Measurements from ENCODE around the gene TYMS.
A peak's percentile ranks its signal among the peaks of the same experiment; 100 is the strongest.
"Not testable (repeated sequence)": the region's sequence is repeated elsewhere in the genome, so short reads cannot be mapped to it uniquely, and the experiment has no call there.

TYMS gene

DNA sequence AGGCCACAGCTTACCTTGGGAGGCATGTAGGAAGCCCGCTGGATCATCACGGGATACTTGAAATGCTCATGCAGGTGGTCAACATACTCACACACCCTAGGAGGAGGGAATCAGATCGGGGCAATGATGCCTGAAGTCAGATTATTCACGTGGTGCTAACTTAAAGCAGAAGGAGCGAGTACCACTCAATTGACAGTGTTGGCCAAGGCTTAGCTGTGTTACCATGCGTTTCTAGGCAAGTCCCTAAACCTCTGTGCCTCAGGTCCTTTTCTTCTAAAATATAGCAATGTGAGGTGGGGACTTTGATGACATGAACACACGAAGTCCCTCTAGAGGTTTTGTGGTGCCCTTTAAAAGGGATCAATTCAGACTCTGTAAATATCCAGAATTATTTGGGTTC is 17.9 kb downstream of the TYMS start:
- Mint-ChIP-seq H3K4me1 (peaks cover 3% of the 10 kb centered on the region), H3K27ac (no peak overlapping the region), H3K9me3 (no peaks in the 10 kb centered on the region), H3K4me3 (no peak overlapping the region), H3K27me3 (no peaks in the 10 kb centered on the region), H3K36me3 (peaks cover 60% of the 10 kb centered on the region)
- no peak for DNase-seq
- CTCF ChIA-PET = interaction anchor here (1.3 kb wide), 1 partner anchor 51 kb away, joined by 4 read pairs; no protein-coding TSS in a partner anchor

DNA sequence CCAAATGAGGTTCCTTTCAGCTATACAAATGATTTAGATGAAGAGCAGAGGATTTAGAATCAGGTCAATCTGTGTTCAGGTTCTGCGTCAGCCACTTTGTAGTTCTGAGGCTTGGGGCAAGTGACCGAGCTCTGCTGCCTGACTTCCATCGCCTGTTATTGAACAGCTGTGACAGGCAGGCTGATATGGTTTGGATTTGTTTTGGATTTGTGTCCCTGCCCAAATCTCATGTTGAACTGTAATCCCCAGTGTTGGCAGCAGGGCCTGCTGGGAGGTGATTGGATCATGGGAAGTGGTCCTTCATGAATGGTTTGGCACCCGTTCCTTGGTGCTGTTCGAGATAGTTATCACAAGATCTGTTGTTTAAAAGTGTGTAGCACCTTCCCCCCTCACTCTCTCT is 18.6 kb downstream of the TYMS start:
- CTCF ChIA-PET = interaction anchor here (1.3 kb wide), 1 partner anchor 51 kb away, joined by 4 read pairs; no protein-coding TSS in a partner anchor
- Mint-ChIP-seq H3K4me1 (peaks cover 5% of the 10 kb centered on the region), H3K27ac (peak overlapping the region; percentile 71), H3K9me3 (no peaks in the 10 kb centered on the region), H3K36me3 (peaks cover 55% of the 10 kb centered on the region), H3K27me3 (no peaks in the 10 kb centered on the region), H3K4me3 (no peak overlapping the region)
- no peak for DNase-seq

DNA sequence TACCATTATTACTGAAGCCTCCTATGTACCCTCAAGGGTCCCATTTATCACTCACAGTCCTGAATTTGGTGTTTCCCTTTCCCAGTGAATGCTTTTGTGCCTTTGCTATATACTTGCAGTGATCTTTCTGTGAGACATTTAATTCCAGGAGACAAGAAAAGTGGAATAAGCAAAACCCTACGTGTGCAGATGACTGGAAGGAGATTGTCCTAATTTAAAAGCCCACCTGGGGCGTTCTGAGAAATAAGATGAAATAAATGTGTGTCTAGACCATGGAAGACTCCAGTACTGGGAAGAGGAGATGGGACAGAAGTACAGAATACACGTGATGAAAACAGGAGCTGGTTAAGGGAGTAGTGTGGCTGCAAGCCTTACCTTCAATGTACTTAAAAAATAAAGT is 19.3 kb downstream of the TYMS start:
- peaks cover 56% of the 10 kb centered on the region for H3K36me3 Mint-ChIP-seq
- H3K4me3 Mint-ChIP-seq = no peak overlapping the region
- peaks cover 12% of the 10 kb centered on the region for H3K4me1 Mint-ChIP-seq
- H3K9me3 Mint-ChIP-seq = no peaks in the 10 kb centered on the region
- H3K27ac Mint-ChIP-seq = no peak overlapping the region
- CTCF ChIA-PET = no interaction called here
- DNase-seq = no peak
- no peaks in the 10 kb centered on the region for H3K27me3 Mint-ChIP-seq

DNA sequence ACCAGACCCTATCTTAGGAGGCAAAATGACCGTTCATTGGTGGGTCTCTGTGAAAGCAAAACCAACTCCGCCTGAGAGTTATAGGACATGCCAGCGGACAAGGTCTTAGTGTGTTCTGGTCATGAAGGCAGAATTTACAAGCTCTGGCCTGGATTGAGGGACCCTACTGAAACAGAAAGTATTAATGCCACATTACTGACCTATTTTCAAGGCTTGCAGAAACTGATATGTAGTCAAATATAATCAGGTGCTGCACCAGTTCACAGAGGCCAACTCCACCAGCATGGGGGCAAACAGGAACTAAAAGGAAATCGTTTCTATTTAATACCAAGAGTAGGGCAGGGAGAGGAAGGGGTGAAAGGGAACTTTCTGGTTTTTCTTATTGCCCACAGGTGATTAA is 19.7 kb downstream of the TYMS start:
- no peaks in the 10 kb centered on the region for H3K27me3 Mint-ChIP-seq
- DNase-seq = no peak
- H3K36me3 Mint-ChIP-seq = peaks cover 59% of the 10 kb centered on the region
- no peak overlapping the region for H3K4me3 Mint-ChIP-seq
- CTCF ChIA-PET = no interaction called here
- H3K27ac Mint-ChIP-seq = peak overlapping the region; percentile 69
- peaks cover 16% of the 10 kb centered on the region for H3K4me1 Mint-ChIP-seq
- no peaks in the 10 kb centered on the region for H3K9me3 Mint-ChIP-seq

DNA sequence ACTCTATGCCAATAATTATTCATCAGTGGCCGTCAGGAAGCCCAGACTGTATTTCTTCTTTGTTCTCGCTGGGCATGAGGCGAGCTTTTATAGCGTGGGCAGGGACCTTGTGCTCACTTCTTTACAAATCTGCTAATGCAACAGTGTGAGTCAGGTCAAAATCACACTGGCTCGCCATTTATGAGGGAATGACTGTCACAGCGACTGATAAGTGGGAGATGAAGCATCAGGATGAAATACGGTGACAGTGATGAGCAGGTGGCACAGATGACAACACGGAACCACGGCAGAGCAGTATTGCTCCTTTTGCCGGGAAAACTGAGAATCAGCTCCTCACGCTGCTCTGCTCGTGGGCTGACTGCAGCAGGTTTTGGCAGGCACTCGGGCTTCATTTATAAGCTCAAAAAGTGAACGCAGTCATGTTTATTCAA is 20.5 kb downstream of the TYMS start:
- Mint-ChIP-seq H3K9me3 (no peaks in the 10 kb centered on the region), H3K36me3 (peaks cover 56% of the 10 kb centered on the region), H3K4me3 (no peak overlapping the region), H3K27ac (no peak overlapping the region), H3K27me3 (no peaks in the 10 kb centered on the region), H3K4me1 (peaks cover 23% of the 10 kb centered on the region)
- CTCF ChIA-PET = no interaction called here
- no peak for DNase-seq

DNA sequence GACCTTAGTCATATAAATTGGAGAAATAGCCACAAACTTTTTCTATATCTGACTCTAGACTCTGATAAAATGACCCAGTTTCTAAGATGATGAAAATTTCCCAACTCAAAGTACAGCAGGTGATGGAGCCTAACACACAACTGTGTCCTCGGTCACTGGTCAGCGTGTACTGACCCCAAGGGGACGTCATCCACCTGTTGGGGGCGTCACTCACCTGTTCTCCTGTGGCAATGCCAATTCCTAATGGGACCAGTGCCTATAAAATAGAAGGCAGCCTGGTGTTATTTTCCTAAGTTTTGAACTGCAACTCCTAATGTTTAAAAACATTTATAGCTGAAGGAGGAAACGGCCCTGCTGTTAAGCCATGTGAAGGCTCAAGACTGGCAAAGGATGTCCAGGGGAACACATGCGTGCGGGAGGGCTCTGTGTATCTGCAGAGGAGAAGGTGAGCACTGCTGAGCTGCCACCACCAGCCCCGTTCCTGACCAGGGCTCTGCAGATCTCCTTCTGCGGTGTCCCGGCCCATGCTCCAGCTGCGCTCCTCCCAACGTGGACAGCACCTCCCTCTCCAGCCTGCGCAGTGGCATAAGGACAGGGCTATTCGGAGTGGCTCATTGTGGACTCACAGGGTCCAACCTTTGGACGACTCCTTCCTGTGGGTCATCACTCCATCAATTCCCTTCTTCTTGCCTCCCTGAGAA is 21.2 kb downstream of the TYMS start:
- H3K4me3 Mint-ChIP-seq = no peak overlapping the region
- no peaks in the 10 kb centered on the region for H3K27me3 Mint-ChIP-seq
- H3K27ac Mint-ChIP-seq = no peak overlapping the region
- DNase-seq = no peak
- H3K4me1 Mint-ChIP-seq = peaks cover 28% of the 10 kb centered on the region
- peaks cover 59% of the 10 kb centered on the region for H3K36me3 Mint-ChIP-seq
- H3K9me3 Mint-ChIP-seq = no peaks in the 10 kb centered on the region
- CTCF ChIA-PET = no interaction called here

DNA sequence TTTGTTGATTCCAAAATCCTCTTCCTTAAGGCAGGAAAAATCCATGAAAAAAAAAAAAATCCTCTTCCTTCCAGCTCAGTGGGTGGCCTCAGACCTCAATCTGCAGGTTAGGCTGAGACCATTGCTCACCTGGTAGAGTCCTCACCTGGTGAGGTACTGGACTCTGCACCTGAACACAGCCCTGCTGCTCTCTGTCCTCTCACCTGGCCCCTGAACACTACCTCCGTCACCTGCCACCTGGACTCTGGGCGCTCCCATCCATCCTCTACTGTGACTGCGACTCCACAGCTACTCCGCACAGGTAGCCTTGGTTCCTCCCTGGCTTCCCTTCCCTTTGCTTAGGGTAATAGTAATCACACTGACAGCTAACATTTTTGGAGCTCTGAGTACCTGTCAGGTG is 22.1 kb downstream of the TYMS start:
- Mint-ChIP-seq H3K4me1 (peaks cover 30% of the 10 kb centered on the region), H3K27ac (no peak overlapping the region), H3K4me3 (no peak overlapping the region), H3K27me3 (no peaks in the 10 kb centered on the region), H3K9me3 (no peaks in the 10 kb centered on the region), H3K36me3 (peaks cover 58% of the 10 kb centered on the region)
- CTCF ChIA-PET = no interaction called here
- no peak for DNase-seq

DNA sequence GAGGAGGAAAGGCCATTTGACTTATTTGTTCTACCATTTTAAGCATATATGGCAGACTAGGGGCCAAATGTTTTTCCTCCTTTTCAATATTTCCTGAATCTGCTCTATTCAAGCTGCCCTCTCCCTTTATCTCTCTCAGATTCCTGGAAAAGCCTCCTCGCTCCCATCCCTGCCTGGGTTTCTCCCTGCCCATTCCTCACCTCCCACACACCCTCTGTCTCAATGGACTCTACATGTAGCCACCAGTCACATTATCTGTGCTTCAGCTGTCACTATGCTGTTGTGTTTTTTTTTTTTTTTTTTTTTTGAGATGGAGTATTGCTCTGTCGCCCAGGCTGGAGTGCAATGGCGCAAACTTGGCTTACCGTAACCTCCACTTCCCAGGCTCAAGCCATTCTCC is 22.9 kb downstream of the TYMS start:
- CTCF ChIA-PET = no interaction called here
- Mint-ChIP-seq H3K27me3 (no peaks in the 10 kb centered on the region), H3K4me1 (peaks cover 30% of the 10 kb centered on the region), H3K27ac (peak overlapping the region; percentile 70), H3K9me3 (no peaks in the 10 kb centered on the region), H3K36me3 (peaks cover 59% of the 10 kb centered on the region), H3K4me3 (no peak overlapping the region)
- DNase-seq = no peak

DNA sequence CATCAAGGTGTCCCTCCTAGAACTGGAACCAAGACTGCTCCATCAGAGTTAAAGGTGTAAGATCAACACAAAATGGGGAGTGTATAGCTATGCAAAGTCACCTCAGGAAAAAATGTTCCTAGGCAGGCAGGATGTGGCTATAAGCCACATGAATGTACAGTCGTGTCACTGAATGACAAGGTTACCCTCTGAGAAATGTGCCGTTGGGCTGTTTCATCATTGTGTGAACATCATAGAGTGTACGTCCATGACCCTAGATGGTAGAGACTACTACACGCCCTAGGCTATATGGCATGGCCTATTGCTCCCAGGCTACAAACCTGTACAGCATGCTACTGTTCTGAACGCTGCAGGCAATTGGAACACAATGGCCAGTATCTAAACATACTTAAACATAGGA is 24.5 kb downstream of the TYMS start:
- Mint-ChIP-seq H3K27me3 (no peaks in the 10 kb centered on the region), H3K27ac (peak overlapping the region; percentile 90), H3K36me3 (peaks cover 53% of the 10 kb centered on the region), H3K9me3 (no peaks in the 10 kb centered on the region), H3K4me1 (peaks cover 30% of the 10 kb centered on the region), H3K4me3 (no peak overlapping the region)
- peak; percentile 81 for DNase-seq
- CTCF ChIA-PET = interaction anchor here (2.2 kb wide), 1 partner anchor 28 kb away, joined by 11 read pairs; no protein-coding TSS in a partner anchor

DNA sequence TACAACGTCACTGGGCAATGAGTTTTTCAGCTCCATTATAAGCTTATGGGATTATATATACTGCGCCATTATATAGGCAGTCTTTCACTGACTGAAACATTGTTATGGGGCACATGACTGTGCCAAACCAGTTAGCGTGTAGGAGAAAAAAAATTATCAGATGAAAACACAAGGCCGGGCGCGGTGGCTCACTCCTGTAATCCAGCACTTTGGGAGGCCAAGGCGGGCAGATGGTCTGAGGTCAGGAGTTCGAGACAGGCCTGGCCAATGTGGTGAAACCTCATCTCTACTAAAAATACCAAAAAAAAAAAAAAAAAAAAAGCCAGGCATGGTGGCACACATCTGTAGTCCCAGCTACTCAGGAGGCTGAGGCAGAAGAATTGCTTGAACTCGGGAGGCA is 25.0 kb downstream of the TYMS start:
- not testable (repeated sequence) for H3K4me3 Mint-ChIP-seq, DNase-seq, H3K27me3 Mint-ChIP-seq, H3K9me3 Mint-ChIP-seq
- peaks cover 55% of the 10 kb centered on the region for H3K36me3 Mint-ChIP-seq
- H3K4me1 Mint-ChIP-seq = peaks cover 30% of the 10 kb centered on the region
- H3K27ac Mint-ChIP-seq = peak overlapping the region; percentile 90
- CTCF ChIA-PET = interaction anchor here (0.7 to 2.2 kb wide), 3 partner anchors 25 to 28 kb away, joined by 3 to 11 read pairs (median 3); partner anchors contain the start of gene TYMS

DNA sequence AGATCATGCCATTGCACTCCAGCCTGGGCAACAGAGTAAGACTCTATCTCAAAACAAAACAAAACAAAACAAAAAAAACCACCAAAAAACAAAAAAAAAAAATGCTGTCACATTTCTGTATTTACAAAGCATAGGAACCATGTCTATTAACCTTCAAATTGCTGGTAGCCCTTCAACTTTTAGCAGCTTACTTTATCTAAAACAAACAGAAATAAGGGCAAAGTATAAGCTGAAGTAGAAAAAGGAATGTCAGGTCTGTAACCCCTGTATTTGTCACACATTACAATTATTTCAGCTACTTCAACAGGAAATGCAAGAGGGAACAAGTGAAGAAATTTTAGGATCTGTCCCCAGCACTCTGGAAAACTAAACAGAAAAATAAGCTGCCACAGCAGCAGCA is 25.4 kb downstream of the TYMS start:
- no peaks in the 10 kb centered on the region for H3K27me3 Mint-ChIP-seq

DNA sequence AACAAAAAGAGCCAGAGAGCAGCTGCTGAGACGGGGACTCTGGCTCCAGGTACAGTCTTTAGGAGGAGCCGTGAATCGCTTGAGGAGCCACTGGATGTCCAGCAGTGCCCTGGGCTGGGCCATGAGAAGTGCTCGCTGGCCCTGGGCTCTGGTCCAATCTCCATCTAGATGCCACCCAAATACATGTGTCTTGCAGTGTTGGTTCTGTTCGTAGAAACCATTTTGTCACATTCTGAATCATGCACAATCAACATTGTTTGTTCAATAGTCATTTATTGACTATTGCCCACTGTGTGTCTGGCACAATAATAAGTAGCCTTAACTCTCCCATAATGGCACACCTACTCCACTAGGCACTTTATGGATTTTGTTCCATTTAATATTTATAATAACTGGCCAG is 26.1 kb downstream of the TYMS start:
- no peak for DNase-seq
- Mint-ChIP-seq H3K36me3 (peaks cover 53% of the 10 kb centered on the region), H3K4me3 (no peak overlapping the region), H3K27me3 (no peaks in the 10 kb centered on the region), H3K9me3 (no peaks in the 10 kb centered on the region), H3K4me1 (peaks cover 30% of the 10 kb centered on the region), H3K27ac (peak overlapping the region; percentile 90)
- CTCF ChIA-PET = interaction anchor here (0.7 to 1.1 kb wide), 2 partner anchors 26 to 131 kb away, joined by 3 read pairs; partner anchors contain the start of gene TYMS

More for the DNA sequence above, 25.4 kb downstream of the TYMS start:
- DNase-seq = no peak
- Mint-ChIP-seq H3K4me3 (no peak overlapping the region), H3K27ac (peak overlapping the region; percentile 90), H3K36me3 (peaks cover 54% of the 10 kb centered on the region), H3K9me3 (no peaks in the 10 kb centered on the region), H3K4me1 (peaks cover 30% of the 10 kb centered on the region)
- CTCF ChIA-PET = interaction anchor here (0.7 to 2.2 kb wide), 4 partner anchors 24 to 132 kb away, joined by 3 to 11 read pairs (median 3); partner anchors contain the start of gene TYMS

DNA sequence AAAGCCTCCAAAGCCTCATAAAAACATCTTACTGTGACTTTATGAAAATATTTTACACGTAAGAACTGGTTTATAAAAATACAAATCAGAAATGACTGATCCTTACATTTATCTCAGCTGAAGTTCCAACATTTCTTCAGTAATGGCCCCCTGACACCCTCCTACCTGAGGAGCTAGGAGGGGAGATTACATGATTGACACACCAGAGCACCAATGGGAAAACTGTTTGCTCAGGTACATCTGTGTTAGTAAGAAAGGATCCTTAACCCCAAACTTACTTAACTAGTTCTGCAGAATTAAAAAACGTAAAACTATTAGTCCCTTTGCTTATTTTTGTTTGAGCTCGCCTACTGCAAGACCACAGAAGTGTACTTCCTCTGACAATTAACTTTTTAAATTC is 28.0 kb downstream of the TYMS start:
- Mint-ChIP-seq H3K27me3 (no peaks in the 10 kb centered on the region), H3K4me1 (peaks cover 27% of the 10 kb centered on the region), H3K4me3 (no peak overlapping the region), H3K9me3 (no peaks in the 10 kb centered on the region), H3K27ac (no peak overlapping the region), H3K36me3 (peaks cover 42% of the 10 kb centered on the region)
- CTCF ChIA-PET = interaction anchor here (0.9 to 2.2 kb wide), 2 partner anchors 27 to 145 kb away, joined by 3 to 5 read pairs; no protein-coding TSS in a partner anchor
- no peak for DNase-seq

DNA sequence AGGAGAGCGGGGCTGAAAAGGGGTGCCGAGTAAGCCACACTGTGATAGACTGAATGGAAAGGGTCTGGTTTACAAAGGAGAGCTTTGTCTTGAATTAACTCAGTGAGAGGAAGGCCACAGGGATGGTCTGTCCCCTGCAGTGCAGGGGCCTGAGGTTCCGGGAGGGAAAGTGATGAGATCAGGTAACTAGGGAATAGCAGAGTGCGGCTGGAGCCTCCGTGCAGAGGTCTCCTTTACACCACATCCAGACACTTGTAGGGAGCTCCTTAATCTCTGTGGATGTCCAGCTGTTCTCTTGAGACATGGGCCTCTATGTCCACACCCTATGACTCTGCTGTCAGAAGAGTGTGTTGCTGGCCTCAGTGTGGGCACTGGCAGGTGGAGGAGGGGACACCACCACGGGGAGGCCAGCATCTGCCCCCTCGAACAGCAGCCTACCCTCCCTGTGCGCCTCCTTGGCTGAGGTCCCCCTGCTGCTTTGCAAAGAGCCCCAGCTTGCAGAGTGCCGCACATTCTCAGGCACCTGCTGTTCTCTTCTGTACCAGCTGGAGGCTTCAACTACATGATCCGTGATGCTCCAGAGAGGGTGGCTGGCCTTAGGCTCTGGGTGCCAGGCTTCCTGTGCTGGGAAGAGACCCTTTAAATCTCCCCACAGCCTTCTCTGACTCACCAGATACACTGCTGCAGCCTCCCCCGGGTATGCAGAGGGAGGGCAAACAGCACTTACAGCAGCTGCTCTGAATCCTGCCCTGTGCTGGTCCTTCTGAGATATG is 29.1 kb downstream of the TYMS start:
- peaks cover 20% of the 10 kb centered on the region for H3K4me1 Mint-ChIP-seq
- no peak overlapping the region for H3K27ac Mint-ChIP-seq
- no peaks in the 10 kb centered on the region for H3K27me3 Mint-ChIP-seq
- no peak for DNase-seq
- peaks cover 40% of the 10 kb centered on the region for H3K36me3 Mint-ChIP-seq
- no peaks in the 10 kb centered on the region for H3K9me3 Mint-ChIP-seq
- H3K4me3 Mint-ChIP-seq = no peak overlapping the region
- CTCF ChIA-PET = interaction anchor here (0.8 to 2.2 kb wide), 2 partner anchors 14 to 144 kb away, joined by 4 to 5 read pairs; no protein-coding TSS in a partner anchor

Data from activated naive CD4-positive, alpha-beta T cell treated with anti-CD3 and anti-CD28 coated beads, Interleukin-2, amount 10 ng/mL, durations not matched to agents 7 days and 5 days (primary cell).